Neural cell (in vitro differentiated cells): ENCODE results near the gene GTPBP10.

Experiments
- CTCF ChIP-seq: fragments of 450-650 bp; IDR thresholded peaks from 2 replicates; pipeline ENCODE4 v1.5.1; 2014; ENCODE audit warnings: antibody characterized with exemption, mild to moderate bottlenecking, moderate library complexity; ENCODE audit not compliant: poor library complexity, severe bottlenecking
- EP300 ChIP-seq: fragments of 450-650 bp; conservative IDR thresholded peaks from 2 replicates; pipeline ENCODE4 v1.6.1; 2014; ENCODE audit warnings: antibody characterized with exemption, mild to moderate bottlenecking, moderate library complexity; ENCODE audit not compliant: poor library complexity, severe bottlenecking
- EZH2 ChIP-seq: fragments of 200-600, 300-800 bp; shearing (Covaris generic), sonication (generic); IDR thresholded peaks from 2 replicates; pipeline ENCODE4 v1.6.1; 2014; ENCODE audit warnings: antibody characterized with exemption, low read length, borderline replicate concordance, mild to moderate bottlenecking; ENCODE audit not compliant: insufficient read depth, poor library complexity, severe bottlenecking
- POLR2AphosphoS5 ChIP-seq: IDR thresholded peaks from 2 replicates; pipeline ENCODE4 v1.6.1; 2012
- RAD21 ChIP-seq: fragments of 450-650 bp; conservative IDR thresholded peaks from 2 replicates; pipeline ENCODE4 v1.6.1; 2014; ENCODE audit warnings: antibody characterized with exemption, mild to moderate bottlenecking, moderate library complexity
- TAF1 ChIP-seq: IDR thresholded peaks from 2 replicates; pipeline ENCODE4 v1.6.1; 2012; ENCODE audit warnings: low read depth

- TF ChIP-seq CTCF (no peak), EZH2 (no peak), RAD21 (no peak), EP300 (peak; percentile 48), TAF1 (peak; percentile 93), POLR2AphosphoS5 (peak; percentile 94)
These were observed 56.9 kb downstream of the GTPBP10 start, which contains the start of gene CLDN12 for GRCh38 chr7:90403174-90404113.
